GM12878 (cell line): ENCODE data around the gene LMAN1L. TPM values are rescaled to one million over a fixed set of nuclear protein-coding genes. Genes with fewer than 3 reads are reported as not detected.

Experiments
- ATAC-seq: fragments of 200-7000 bp; cut with Tn5 transposase; 3 replicates; pipeline ENCODE4 v1.9.1; 2020; ENCODE audit warnings: mild to moderate bottlenecking, moderate library complexity
- BruUV-seq: library from RNA; stranded (reverse); fragments of 400-500 nt; replicated peaks from 2 replicates; lab custom pipeline; 2021; lab: Mats Ljungman, UMichigan
- CTCF ChIA-PET: fragments of 300-600 bp; sonication (Branson Sonifier 250); formaldehyde crosslinking; extraction: SDS; loops from one replicate; lab custom pipeline; 2021; ENCODE audit warnings: inconsistent platforms; lab: Yijun Ruan, JAX
- POLR2A ChIA-PET: fragments of 350-600 bp; formaldehyde crosslinking; extraction: SDS; loops from one replicate; lab custom pipeline; 2021; ENCODE audit warnings: inconsistent platforms; lab: Charles Lee
- RAD21 ChIA-PET: fragments of 300-600 bp; sonication (Branson Sonifier 250); formaldehyde crosslinking; loops from one replicate; lab custom pipeline; 2023; ENCODE audit warnings: antibody characterized with exemption; ENCODE audit not compliant: unreplicated experiment; lab: Charles Lee
- SMC1A ChIA-PET: fragments of 300-600 bp; sonication (Branson Sonifier 250); formaldehyde crosslinking; loops from one replicate; lab custom pipeline; 2023; ENCODE audit not compliant: unreplicated experiment, uncharacterized antibody; lab: Charles Lee
- DNase-seq: peaks from one replicate; pipeline ENCODE4 v3.0.0-alpha.2; 2011; ENCODE audit warnings: low read depth, low spot score
- FAIRE-seq: peaks from 3 replicates; lab custom pipeline; 2011; peaks lifted over from hg19 to GRCh38; lab: Jason Lieb, UNC
- H2AFZ ChIP-seq: 2 replicates; pipeline ENCODE4 v1.6.0; 2011; ENCODE audit warnings: low read depth, low read length, control low read depth; ENCODE audit not compliant: control insufficient read depth
- H3K27ac ChIP-seq: 2 replicates; pipeline ENCODE4 v1.5.1; 2011; ENCODE audit warnings: control low read depth; ENCODE audit not compliant: control insufficient read depth, insufficient read depth
- H3K27me3 ChIP-seq, 2 experiments: replicated peaks in 1 of 2; 2 replicates each; pipeline versions ENCODE4 v1.6.0 to v1.6.1; 2011; ENCODE audit warnings: low read length in 1 of 2; ENCODE audit not compliant: control insufficient read depth in 2 of 2, insufficient read depth in 2 of 2
- H3K36me3 ChIP-seq, 2 experiments: 2 replicates each; pipeline ENCODE4 v1.5.1; 2011; ENCODE audit warnings: low read length in 1 of 2; ENCODE audit not compliant: control insufficient read depth in 2 of 2, insufficient read depth in 2 of 2
- H3K4me1 ChIP-seq: 2 replicates; pipeline ENCODE4 v1.6.1; 2011; ENCODE audit warnings: mild to moderate bottlenecking, low read length, moderate library complexity, mixed read lengths; ENCODE audit not compliant: control insufficient read depth, insufficient read depth
- H3K4me2 ChIP-seq: 2 replicates; pipeline ENCODE4 v1.6.0; 2011; ENCODE audit warnings: control low read depth; ENCODE audit not compliant: control insufficient read depth, insufficient read depth
- H3K4me3 ChIP-seq: fragments of 200-600 bp; sonication (generic); 2 replicates; pipeline ENCODE4 v1.5.1; 2016
- H3K79me2 ChIP-seq: 2 replicates; pipeline ENCODE4 v1.6.0; 2011; ENCODE audit warnings: low read length; ENCODE audit not compliant: control insufficient read depth, insufficient read depth
- H3K9ac ChIP-seq: 2 replicates; pipeline ENCODE4 v1.8.0; 2011; ENCODE audit warnings: low read length, control low read depth, mixed read lengths; ENCODE audit not compliant: control insufficient read depth, insufficient read depth
- H3K9me3 ChIP-seq: replicated peaks from 3 replicates; pipeline ENCODE4 v1.5.1; 2011; ENCODE audit warnings: mild to moderate bottlenecking, low read length; ENCODE audit not compliant: control insufficient read depth, insufficient read depth
- H4K20me1 ChIP-seq: 2 replicates; pipeline ENCODE4 v1.6.0; 2011; ENCODE audit not compliant: control insufficient read depth, insufficient read depth
- BCL11A ChIP-seq: IDR thresholded peaks from 2 replicates; pipeline ENCODE4 v1.6.1; 2011; ENCODE audit warnings: low read depth, low read length
- CHD2 ChIP-seq: IDR thresholded peaks from 2 replicates; pipeline ENCODE4 v1.6.1; 2011; ENCODE audit warnings: low read depth, low read length, improper control_type of control experiment, borderline replicate concordance
- EGR1 ChIP-seq, 2 experiments: IDR thresholded peaks; 1 replicate in 1 of 2; 2 replicates in 1 of 2; pipeline ENCODE4 v1.6.1; 2011 to 2012; ENCODE audit warnings: low read depth in 2 of 2, low read length in 2 of 2, borderline replicate concordance in 1 of 2, mild to moderate bottlenecking in 1 of 2, moderate library complexity in 1 of 2
- ESRRA ChIP-seq: IDR thresholded peaks from 2 replicates; pipeline ENCODE4 v1.6.1; 2012; ENCODE audit warnings: mild to moderate bottlenecking, low read length, improper control_type of control experiment
- EZH2 ChIP-seq: IDR thresholded peaks from 2 replicates; pipeline ENCODE4 v1.6.1; 2012; ENCODE audit warnings: low read depth, mild to moderate bottlenecking, control low read depth, inconsistent platforms, low read length, borderline replicate concordance; ENCODE audit not compliant: control insufficient read depth
- FOS ChIP-seq: IDR thresholded peaks from 3 replicates; pipeline ENCODE4 v1.6.1; 2011; ENCODE audit warnings: borderline replicate concordance; ENCODE audit not compliant: insufficient read length; ENCODE audit errors: extremely low read depth
- GABPA ChIP-seq: IDR thresholded peaks from 2 replicates; pipeline ENCODE4 v1.6.1; 2014; ENCODE audit warnings: antibody characterized with exemption, low read depth, mild to moderate bottlenecking, inconsistent platforms
- HDAC6 ChIP-seq: fragments of 200-600 bp; sonication (generic); IDR thresholded peaks from one replicate; pipeline ENCODE4 v1.8.0; 2017; ENCODE audit warnings: antibody characterized with exemption; ENCODE audit not compliant: unreplicated experiment
- IKZF1 ChIP-seq: fragments of 450-650 bp; conservative IDR thresholded peaks from 2 replicates; pipeline ENCODE4 v1.6.1; 2017; ENCODE audit warnings: antibody characterized with exemption, mild to moderate bottlenecking
- JUND ChIP-seq: IDR thresholded peaks from 2 replicates; pipeline ENCODE4 v1.6.1; 2012; ENCODE audit warnings: low read depth, mild to moderate bottlenecking, low read length, improper control_type of control experiment, moderate library complexity
- KDM1A ChIP-seq: fragments of 200-600 bp; sonication (generic); IDR thresholded peaks from 2 replicates; pipeline ENCODE4 v1.6.1; 2016; ENCODE audit warnings: borderline replicate concordance
- MEF2B ChIP-seq: fragments of 450-650 bp; IDR thresholded peaks from 2 replicates; pipeline ENCODE4 v1.6.1; 2018; ENCODE audit warnings: mild to moderate bottlenecking, moderate library complexity; ENCODE audit not compliant: partially characterized antibody, poor library complexity, severe bottlenecking
- NBN ChIP-seq: fragments of 450-650 bp; IDR thresholded peaks from 2 replicates; pipeline ENCODE4 v1.6.1; 2016
- NR2C1 ChIP-seq: fragments of 450-650 bp; IDR thresholded peaks from 2 replicates; pipeline ENCODE4 v1.6.1; 2017; ENCODE audit warnings: antibody characterized with exemption, mild to moderate bottlenecking, moderate library complexity
- NR2F1 ChIP-seq: fragments of 450-650 bp; conservative IDR thresholded peaks from 2 replicates; pipeline ENCODE4 v1.6.1; 2017; ENCODE audit warnings: mild to moderate bottlenecking
- PAX5 ChIP-seq: IDR thresholded peaks from 2 replicates; pipeline ENCODE4 v1.6.1; 2011; ENCODE audit warnings: low read depth, low read length, borderline replicate concordance
- SIN3A ChIP-seq: IDR thresholded peaks from 2 replicates; pipeline ENCODE4 v1.6.1; 2012; ENCODE audit warnings: low read depth, low read length, improper control_type of control experiment
- SREBF2 ChIP-seq: IDR thresholded peaks from 2 replicates; pipeline ENCODE4 v1.6.1; 2012; ENCODE audit warnings: mild to moderate bottlenecking, low read length
- TCF12 ChIP-seq: IDR thresholded peaks from 2 replicates; pipeline ENCODE4 v1.6.1; 2011; ENCODE audit warnings: low read depth, mild to moderate bottlenecking, low read length
- WGBS: methylation state at CpG from one replicate; pipeline ENCODE4 v1.1.6; 2016; ENCODE audit warnings: low lambda C conversion rate; ENCODE audit not compliant: insufficient replicate concordance, insufficient coverage; ENCODE audit errors: missing lambda C conversion rate; 5-methylcytosine and 5-hydroxymethylcytosine counted together
- in situ Hi-C: fragments of 300-500 bp; cut with MboI; formaldehyde crosslinking; loops from 9 replicates; pipeline ENCODE4 v1.14.3; 2018; ENCODE audit warnings: mixed read lengths
- intact Hi-C: fragments of 100-400 bp; cut with micrococcal nuclease; formaldehyde crosslinking; loops from one replicate; pipeline ENCODE4 v1.14.2; 2022; ENCODE audit not compliant: unreplicated experiment
- polyA plus RNA-seq, 11 experiments: library from polyadenylated mRNA; depleted of rRNA in 4 of 11; unstranded in 6 of 11; stranded (reverse) in 5 of 11; fragments of >200 nt; fragmentation: Nextera tagmentation in 4 of 11; fragmentation: Illumina TruSeq in 1 of 11; extraction: Ambion mirVana in 4 of 11; extraction: Trizol in 1 of 11; gene quantifications; 1 replicate in 1 of 11; 2 replicates in 10 of 11; pipeline versions ENCODE4 v1.2.1 to v1.2.3, GENCODE V29; 2011 to 2016; ENCODE audit warnings: inconsistent platforms in 2 of 11, missing spikeins in 2 of 11, low read depth in 1 of 11
- total RNA-seq, 4 experiments: library from RNA; depleted of rRNA in 3 of 4; stranded (reverse); fragments of >200 nt in 3 of 4; fragmentation: Illumina TruSeq in 1 of 4; extraction: Trizol in 1 of 4; gene quantifications; 2 replicates each; pipeline versions ENCODE4 v1.2.1 to v1.2.3, GENCODE V29; 2013 to 2021
- TF ChIP-seq, protein P1 (sequence below): fragments of 450-650 bp; IDR thresholded peaks from 2 replicates; pipeline ENCODE4 v1.6.1; 2017; ENCODE audit warnings: low read depth, mild to moderate bottlenecking, moderate library complexity
- TF ChIP-seq, protein P2 (sequence below): fragments of 450-650 bp; IDR thresholded peaks from 2 replicates; pipeline ENCODE4 v1.6.1; 2016; ENCODE audit warnings: mild to moderate bottlenecking

The LMAN1L gene
- total and polyA plus RNA-seq, 10 of the 15 experiments (the other 5 are each of a cell fraction or from before 2014, with no cell fraction given), result not detected

DNA sequence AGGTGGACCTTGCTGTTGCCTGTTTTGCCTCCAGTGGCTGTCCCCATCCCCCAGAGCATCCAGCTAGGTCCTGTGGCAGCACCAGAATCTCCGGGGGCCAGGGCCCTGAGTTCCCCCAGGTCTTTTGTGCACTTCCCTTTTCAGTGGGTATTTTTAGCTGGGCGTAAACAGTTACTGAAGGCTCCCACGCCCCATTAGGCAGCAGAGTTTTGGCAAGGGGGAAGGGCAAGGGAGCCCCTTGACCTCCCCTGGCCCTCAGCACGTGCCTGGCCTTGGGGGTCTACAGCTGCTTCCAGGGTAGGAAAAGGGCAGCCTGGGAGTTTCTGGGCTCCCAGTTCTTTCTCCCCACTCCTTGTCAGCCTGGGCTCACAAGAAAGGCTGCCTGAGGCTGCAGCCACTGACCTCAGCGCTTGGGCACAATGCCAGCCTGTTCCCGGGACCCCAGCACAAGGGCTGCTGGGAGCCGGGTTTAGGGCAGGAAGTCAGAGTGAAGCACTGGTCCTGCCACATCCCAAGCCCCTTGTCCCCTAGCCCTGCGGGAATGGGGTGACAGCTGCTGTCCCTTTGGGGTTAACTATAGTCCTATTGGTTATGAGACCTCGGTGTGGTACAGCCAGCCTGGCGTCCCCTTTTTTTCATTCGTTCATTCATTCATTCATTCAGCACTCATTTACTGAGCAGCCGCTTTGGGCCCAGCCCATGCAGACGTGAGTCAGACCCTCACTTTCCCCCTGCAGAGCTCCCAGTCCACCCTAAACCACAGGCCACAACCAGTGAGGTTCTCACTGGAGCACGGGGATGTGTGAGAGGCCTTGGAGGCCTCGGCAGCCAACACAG, 22.3 kb upstream of the LMAN1L start:
- POLR2A ChIA-PET, result interaction anchor here (1.3 to 14.2 kb wide), 3 partner anchors 9 to 388 kb away, joined by 5 to 602 read pairs (median 6); partner anchors contain the start of gene CSK
- WGBS, result 0% methylated on average over 15 of the region's 15 CpGs
- TF ChIP-seq EGR1 (IDR thresholded peaks at IDR 0.05; ENCODE audit: borderline replicate concordance in 1 of 2, low read depth in 2 of 2, low read length in 2 of 2) (peak in 1 of 2 experiments; percentile 44; a peak in 1 of 3 replicates), GABPA (no peak), EZH2 (no peak), BCL11A (peak; percentile 48), HDAC6 (no peak), KDM1A (no peak), NBN (peak; percentile 77), ESRRA (no peak), NR2F1 (peak; percentile 100), PAX5 (peak; percentile 77), SREBF2 (no peak), SIN3A (peak; percentile 63; the same call in 1 of the 2 replicates), JUND (peak; percentile 39; the same call in 1 of the 2 replicates), MEF2B (peak; percentile 96), CHD2 (peak; percentile 88; the same call in 1 of the 2 replicates), FOS (no peak), IKZF1 (peak; percentile 97), NR2C1 (peak; percentile 67), TCF12 (peak; percentile 77; the same call in 1 of the 2 replicates)
- TF ChIP-seq, protein P1, sequence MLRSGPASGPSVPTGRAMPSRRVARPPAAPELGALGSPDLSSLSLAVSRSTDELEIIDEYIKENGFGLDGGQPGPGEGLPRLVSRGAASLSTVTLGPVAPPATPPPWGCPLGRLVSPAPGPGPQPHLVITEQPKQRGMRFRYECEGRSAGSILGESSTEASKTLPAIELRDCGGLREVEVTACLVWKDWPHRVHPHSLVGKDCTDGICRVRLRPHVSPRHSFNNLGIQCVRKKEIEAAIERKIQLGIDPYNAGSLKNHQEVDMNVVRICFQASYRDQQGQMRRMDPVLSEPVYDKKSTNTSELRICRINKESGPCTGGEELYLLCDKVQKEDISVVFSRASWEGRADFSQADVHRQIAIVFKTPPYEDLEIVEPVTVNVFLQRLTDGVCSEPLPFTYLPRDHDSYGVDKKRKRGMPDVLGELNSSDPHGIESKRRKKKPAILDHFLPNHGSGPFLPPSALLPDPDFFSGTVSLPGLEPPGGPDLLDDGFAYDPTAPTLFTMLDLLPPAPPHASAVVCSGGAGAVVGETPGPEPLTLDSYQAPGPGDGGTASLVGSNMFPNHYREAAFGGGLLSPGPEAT, result peak; percentile 69
- TF ChIP-seq, protein P2, sequence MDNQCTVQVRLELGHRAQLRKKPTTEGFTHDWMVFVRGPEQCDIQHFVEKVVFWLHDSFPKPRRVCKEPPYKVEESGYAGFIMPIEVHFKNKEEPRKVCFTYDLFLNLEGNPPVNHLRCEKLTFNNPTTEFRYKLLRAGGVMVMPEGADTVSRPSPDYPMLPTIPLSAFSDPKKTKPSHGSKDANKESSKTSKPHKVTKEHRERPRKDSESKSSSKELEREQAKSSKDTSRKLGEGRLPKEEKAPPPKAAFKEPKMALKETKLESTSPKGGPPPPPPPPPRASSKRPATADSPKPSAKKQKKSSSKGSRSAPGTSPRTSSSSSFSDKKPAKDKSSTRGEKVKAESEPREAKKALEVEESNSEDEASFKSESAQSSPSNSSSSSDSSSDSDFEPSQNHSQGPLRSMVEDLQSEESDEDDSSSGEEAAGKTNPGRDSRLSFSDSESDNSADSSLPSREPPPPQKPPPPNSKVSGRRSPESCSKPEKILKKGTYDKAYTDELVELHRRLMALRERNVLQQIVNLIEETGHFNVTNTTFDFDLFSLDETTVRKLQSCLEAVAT, result 0 out of 2 replicates have a peak, but pooled peaks have one; percentile 18

More for the DNA sequence above, 22.3 kb upstream of the LMAN1L start:
- DNase-seq, result no peak
- H4K20me1 ChIP-seq, result no peaks in the 10 kb centered on the region
- peak overlapping the region; percentile 96 for H3K27ac ChIP-seq
- FAIRE-seq, result no peak
- intact Hi-C loops, result no loop called here
- ChIA-PET CTCF (interaction anchor here (1.1 to 25.9 kb wide), 6 partner anchors 8 to 156 kb away, joined by 3 to 1288 read pairs (median 14); partner anchors contain the start of gene CSK), RAD21 (interaction anchor here (1.0 to 25.2 kb wide), 5 partner anchors 0 to 387 kb away, joined by 4 to 1186 read pairs (median 7); partner anchors contain the start of gene CSK), SMC1A (interaction anchor here (0.7 to 15.7 kb wide), 5 partner anchors 8 to 159 kb away, joined by 3 to 811 read pairs (median 4); partner anchors contain the start of gene CSK)
- H3K9ac ChIP-seq, result peak overlapping the region; percentile 82
- no TSS peak for BruUV-seq
- peaks cover 13 to 14% of the 10 kb centered on the region in 2 experiments; a peak in 3 of 4 replicates for H3K36me3 ChIP-seq
- no peaks in the 10 kb centered on the region for H3K9me3 ChIP-seq
- peak overlapping the region; percentile 77 for H3K4me3 ChIP-seq
- H3K4me2 ChIP-seq, result peak overlapping the region; percentile 67
- no peak overlapping the region for H2AFZ ChIP-seq
- no peaks in the 10 kb centered on the region for H3K27me3 ChIP-seq
- H3K4me1 ChIP-seq, result peaks cover 68% of the 10 kb centered on the region
- H3K79me2 ChIP-seq, result peaks cover 91% of the 10 kb centered on the region
- ATAC-seq, result peak; percentile 22
- in situ Hi-C loops, result no loop called here
